MCF 10A (cell line): ENCODE measurements around the gene DNAI4. TPM values are rescaled to one million over a fixed set of nuclear protein-coding genes. Genes with fewer than 3 reads are reported as not detected.

Experiments used
- BruUV-seq: library from RNA; stranded (reverse); fragments of 400-500 nt; replicated peaks from 2 replicates; lab custom pipeline; 2021; lab: Mats Ljungman, UMichigan
- CTCF ChIA-PET: fragments of 300-600 bp; sonication (Branson Sonifier 250); formaldehyde crosslinking; extraction: SDS; loops from one replicate; lab custom pipeline; 2021; ENCODE audit warnings: antibody characterized with exemption, inconsistent platforms; lab: Yijun Ruan, JAX
- POLR2A ChIA-PET: fragments of 300-600, 350-650 bp; sonication (Branson Sonifier 250); formaldehyde crosslinking; extraction: SDS; loops from one replicate; lab custom pipeline; 2020; ENCODE audit warnings: antibody characterized with exemption, inconsistent platforms; lab: Yijun Ruan, JAX
- DNase-seq: peaks from one replicate; pipeline ENCODE4 v3.0.0-alpha.2; 2018; ENCODE audit not compliant: unreplicated experiment
- H3K27ac Mint-ChIP-seq: one replicate; pipeline ENCODE4 v1.8.0; 2022; ENCODE audit warnings: mild to moderate bottlenecking, low read depth, mixed read lengths; ENCODE audit not compliant: unreplicated experiment
- H3K27me3 Mint-ChIP-seq: one replicate; pipeline ENCODE4 v1.8.0; 2022; ENCODE audit warnings: mixed read lengths; ENCODE audit not compliant: insufficient read depth, unreplicated experiment
- H3K36me3 Mint-ChIP-seq: one replicate; pipeline ENCODE4 v1.8.0; 2022; ENCODE audit warnings: mild to moderate bottlenecking, moderate library complexity, mixed read lengths; ENCODE audit not compliant: insufficient read depth, unreplicated experiment
- H3K4me1 Mint-ChIP-seq: one replicate; pipeline ENCODE4 v1.8.0; 2022; ENCODE audit warnings: mixed read lengths; ENCODE audit not compliant: insufficient read depth, unreplicated experiment
- H3K4me3 Mint-ChIP-seq: one replicate; pipeline ENCODE4 v1.8.0; 2022; ENCODE audit warnings: mild to moderate bottlenecking, moderate library complexity, mixed read lengths; ENCODE audit not compliant: unreplicated experiment
- H3K9me3 Mint-ChIP-seq: one replicate; pipeline ENCODE4 v1.8.0; 2022; ENCODE audit warnings: mixed read lengths; ENCODE audit not compliant: unreplicated experiment
- CTCF ChIP-seq: fragments of 200-600 bp; IDR thresholded peaks from one replicate; pipeline ENCODE4 v1.8.0; 2022; ENCODE audit warnings: antibody characterized with exemption, mild to moderate bottlenecking; ENCODE audit not compliant: unreplicated experiment
- intact Hi-C: fragments of 100-400 bp; cut with micrococcal nuclease; formaldehyde crosslinking; loops from 2 replicates; pipeline ENCODE4 v1.14.1; 2022
- total RNA-seq: library from RNA; stranded (reverse); gene quantifications from 2 replicates; pipeline ENCODE4 v1.2.3, GENCODE V29; 2022

DNAI4 gene
- total RNA-seq, 1 experiment from 2014 or later: 7.2 TPM

- ChIA-PET POLR2A (no interaction called here), CTCF (interaction anchor here (0.7 to 1.8 kb wide), 3 partner anchors 23 to 537 kb away, joined by 3 to 5 read pairs (median 3); no protein-coding TSS in a partner anchor)
- intact Hi-C loops: no loop called here
- no peaks in the 10 kb centered on the region for H3K36me3 Mint-ChIP-seq
- BruUV-seq: no TSS peak
- no peaks in the 10 kb centered on the region for H3K9me3 Mint-ChIP-seq
- H3K27me3 Mint-ChIP-seq: peaks cover 7% of the 10 kb centered on the region
- no peaks in the 10 kb centered on the region for H3K4me1 Mint-ChIP-seq
- DNase-seq: no peak
- no peak for TF ChIP-seq CTCF
- no peak overlapping the region for H3K27ac Mint-ChIP-seq
- H3K4me3 Mint-ChIP-seq: no peak overlapping the region
Measured at GRCh38 chr1:66779475-66780078, 145.1 kb downstream of the DNAI4 start.

- POLR2A ChIA-PET: no interaction called here
- no TSS peak for BruUV-seq
- Mint-ChIP-seq H3K4me3 (no peak overlapping the region), H3K27ac (no peak overlapping the region), H3K36me3 (no peaks in the 10 kb centered on the region), H3K9me3 (no peaks in the 10 kb centered on the region), H3K4me1 (no peaks in the 10 kb centered on the region), H3K27me3 (peaks cover 7% of the 10 kb centered on the region)
- intact Hi-C loops: no loop called here
- DNase-seq: no peak
- CTCF ChIA-PET: interaction anchor here (0.7 to 1.8 kb wide), 4 partner anchors 24 to 537 kb away, joined by 3 to 5 read pairs (median 4); no protein-coding TSS in a partner anchor
- no peak for TF ChIP-seq CTCF
Measured at GRCh38 chr1:66778969-66779368, 145.7 kb downstream of the DNAI4 start.

- Mint-ChIP-seq H3K9me3 (no peaks in the 10 kb centered on the region), H3K4me3 (no peak overlapping the region), H3K36me3 (no peaks in the 10 kb centered on the region), H3K27ac (no peak overlapping the region), H3K4me1 (no peaks in the 10 kb centered on the region), H3K27me3 (peaks cover 7% of the 10 kb centered on the region)
- POLR2A ChIA-PET: interaction anchor here (1.1 kb wide), 1 partner anchor 9 kb away, joined by 5 read pairs; no protein-coding TSS in a partner anchor
- intact Hi-C loops: no loop called here
- CTCF ChIA-PET: interaction anchor here (1.0 kb wide), 1 partner anchor 31 kb away, joined by 3 read pairs; no protein-coding TSS in a partner anchor
- no TSS peak for BruUV-seq
- TF ChIP-seq CTCF: no peak
- DNase-seq: no peak
Measured at GRCh38 chr1:66778266-66778665, 146.4 kb downstream of the DNAI4 start.

- CTCF ChIA-PET: interaction anchor here (0.8 to 1.0 kb wide), 2 partner anchors 22 to 31 kb away, joined by 3 read pairs; no protein-coding TSS in a partner anchor
- Mint-ChIP-seq H3K36me3 (no peaks in the 10 kb centered on the region), H3K4me1 (no peaks in the 10 kb centered on the region), H3K27ac (no peak overlapping the region), H3K4me3 (no peak overlapping the region), H3K27me3 (peaks cover 7% of the 10 kb centered on the region), H3K9me3 (no peaks in the 10 kb centered on the region)
- POLR2A ChIA-PET: interaction anchor here (1.0 to 1.1 kb wide), 2 partner anchors 9 to 16 kb away, joined by 4 to 5 read pairs; no protein-coding TSS in a partner anchor
- TF ChIP-seq CTCF: no peak
- intact Hi-C loops: no loop called here
- BruUV-seq: no TSS peak
- no peak for DNase-seq
Measured at GRCh38 chr1:66777831-66778230, 146.8 kb downstream of the DNAI4 start.
